ENCODE results near the gene FARSB.

Gene FARSB

DNA sequence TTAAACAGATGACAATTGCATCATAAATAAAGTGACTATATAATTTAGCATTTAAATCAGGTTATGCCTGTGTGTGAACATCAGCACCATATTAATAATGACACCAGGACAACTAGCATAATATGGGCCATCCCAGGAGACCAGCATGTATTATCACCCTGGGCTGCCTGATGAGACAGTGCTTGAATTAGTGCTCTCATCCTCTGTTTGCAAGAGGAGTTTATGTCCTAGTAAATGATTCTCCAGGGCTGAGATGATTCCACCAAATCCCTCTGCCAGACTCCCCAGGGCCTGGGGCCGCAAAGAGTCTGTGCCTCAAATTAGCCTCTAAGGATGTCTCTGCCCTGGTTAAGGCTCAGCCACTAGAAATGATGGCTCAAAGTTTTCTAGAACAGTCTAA, 133.8 kb downstream of the FARSB start:
- no peak overlapping the region for H3K4me3 ChIP-seq (ENCODE audit: low read depth, low read length)
- TF ChIP-seq, protein P1, sequence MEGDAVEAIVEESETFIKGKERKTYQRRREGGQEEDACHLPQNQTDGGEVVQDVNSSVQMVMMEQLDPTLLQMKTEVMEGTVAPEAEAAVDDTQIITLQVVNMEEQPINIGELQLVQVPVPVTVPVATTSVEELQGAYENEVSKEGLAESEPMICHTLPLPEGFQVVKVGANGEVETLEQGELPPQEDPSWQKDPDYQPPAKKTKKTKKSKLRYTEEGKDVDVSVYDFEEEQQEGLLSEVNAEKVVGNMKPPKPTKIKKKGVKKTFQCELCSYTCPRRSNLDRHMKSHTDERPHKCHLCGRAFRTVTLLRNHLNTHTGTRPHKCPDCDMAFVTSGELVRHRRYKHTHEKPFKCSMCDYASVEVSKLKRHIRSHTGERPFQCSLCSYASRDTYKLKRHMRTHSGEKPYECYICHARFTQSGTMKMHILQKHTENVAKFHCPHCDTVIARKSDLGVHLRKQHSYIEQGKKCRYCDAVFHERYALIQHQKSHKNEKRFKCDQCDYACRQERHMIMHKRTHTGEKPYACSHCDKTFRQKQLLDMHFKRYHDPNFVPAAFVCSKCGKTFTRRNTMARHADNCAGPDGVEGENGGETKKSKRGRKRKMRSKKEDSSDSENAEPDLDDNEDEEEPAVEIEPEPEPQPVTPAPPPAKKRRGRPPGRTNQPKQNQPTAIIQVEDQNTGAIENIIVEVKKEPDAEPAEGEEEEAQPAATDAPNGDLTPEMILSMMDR (IDR thresholded peaks at IDR 0.05; ENCODE audit: low read depth, low read length): no peak

DNA sequence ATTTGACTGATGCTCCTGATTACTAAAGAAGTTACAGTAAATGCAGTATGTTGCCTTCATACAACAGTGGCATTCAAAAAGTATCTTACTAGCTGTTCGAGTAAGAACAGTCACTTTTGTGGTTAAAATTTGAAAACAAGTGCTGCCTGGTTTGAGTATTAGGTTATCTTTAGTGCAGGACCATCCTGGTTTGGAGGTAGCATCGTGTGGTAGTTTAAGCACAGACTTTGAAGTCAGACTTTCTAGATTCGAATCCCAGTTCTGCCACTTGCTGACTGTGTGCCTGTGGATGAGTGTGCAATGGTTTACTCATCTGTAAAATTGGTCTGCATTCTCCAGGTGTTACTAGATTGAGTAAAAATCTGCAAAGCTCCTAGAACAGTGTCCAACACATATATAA, 134.8 kb downstream of the FARSB start:
- H3K4me3 ChIP-seq (ENCODE audit: low read depth, low read length): no peak overlapping the region
- TF ChIP-seq, protein P1 (IDR thresholded peaks at IDR 0.05; ENCODE audit: low read depth, low read length): no peak

All from WI38 (cell line).